ENCODE results near the gene MAN2C1.
"Not testable (repeated sequence)": the region's sequence is repeated elsewhere in the genome, so short reads cannot be mapped to it uniquely, and the experiment has no call there.

Gene MAN2C1
- total RNA-seq, result 198 to 288 reads per million in 2 donors

GRCh38 chr15:75367913-75368688 is at the start of gene MAN2C1:
TSS of gene MAN2C1 (minus strand) at chr15:75368607. CDS start at chr15:75368583, 24 bp downstream.
- peak; percentile 79 to 93 (median 87) for DNase-seq

- no peak for DNase-seq
These were observed 48.2 kb upstream of the MAN2C1 start for GRCh38 chr15:75416584-75416983.

GRCh38 chr15:75410196-75410595 is 41.8 kb upstream of the MAN2C1 start:
- peak in 1 of 5 experiments; percentile 66 for DNase-seq

- DNase-seq, result peak in 1 of 5 experiments; percentile 22
These were observed 38.7 kb upstream of the MAN2C1 start for GRCh38 chr15:75407083-75407482.

- DNase-seq, result peak in 1 of 5 experiments; percentile 60
These were observed 35.5 kb upstream of the MAN2C1 start for GRCh38 chr15:75403892-75404291.

GRCh38 chr15:75397494-75397893 is 29.1 kb upstream of the MAN2C1 start:
- no peak for DNase-seq

- no peak for DNase-seq
These were observed 21.5 kb upstream of the MAN2C1 start for GRCh38 chr15:75389791-75390382.

- not testable (repeated sequence) for DNase-seq
These were observed 15.6 kb upstream of the MAN2C1 start for GRCh38 chr15:75383986-75384385.

GRCh38 chr15:75380773-75381172 is 12.4 kb upstream of the MAN2C1 start:
- no peak for DNase-seq

- DNase-seq, result no peak
These were observed 3.7 kb upstream of the MAN2C1 start for GRCh38 chr15:75371901-75372688.

- DNase-seq, result no peak
These were observed 3.1 kb upstream of the MAN2C1 start for GRCh38 chr15:75371486-75371885.

GRCh38 chr15:75369897-75370581 is 1.6 kb upstream of the MAN2C1 start:
- DNase-seq, result no peak

GRCh38 chr15:75368689-75369239 is 357 bp upstream of the MAN2C1 start:
- DNase-seq, result peak in 2 of 5 experiments; percentile 20 to 49

- DNase-seq, result no peak
These were observed 948 bp downstream of the MAN2C1 start for GRCh38 chr15:75367406-75367912.

GRCh38 chr15:75367006-75367405 is 1.4 kb downstream of the MAN2C1 start:
- DNase-seq, result no peak

- no peak for DNase-seq
These were observed 2.2 kb downstream of the MAN2C1 start for GRCh38 chr15:75366163-75366562.

GRCh38 chr15:75364881-75365280 is 3.5 kb downstream of the MAN2C1 start:
- DNase-seq, result no peak

GRCh38 chr15:75363786-75364185 is 4.6 kb downstream of the MAN2C1 start:
- no peak for DNase-seq

GRCh38 chr15:75362642-75363249 is 5.7 kb downstream of the MAN2C1 start:
- DNase-seq, result no peak

GRCh38 chr15:75361989-75362641 is 6.3 kb downstream of the MAN2C1 start:
- DNase-seq, result no peak

GRCh38 chr15:75361361-75361988 is 6.9 kb downstream of the MAN2C1 start:
- no peak for DNase-seq

Data from T-helper 2 cell (primary cell).